Measurements from ENCODE around the gene BRSK2. TPM values are rescaled to one million over a fixed set of nuclear protein-coding genes. Genes with fewer than 3 reads are reported as not detected.

BRSK2 gene
- total and polyA plus RNA-seq, 2 of the 4 experiments (the other 2 are of a cell fraction) = 0.18 to 0.62 TPM

DNA sequence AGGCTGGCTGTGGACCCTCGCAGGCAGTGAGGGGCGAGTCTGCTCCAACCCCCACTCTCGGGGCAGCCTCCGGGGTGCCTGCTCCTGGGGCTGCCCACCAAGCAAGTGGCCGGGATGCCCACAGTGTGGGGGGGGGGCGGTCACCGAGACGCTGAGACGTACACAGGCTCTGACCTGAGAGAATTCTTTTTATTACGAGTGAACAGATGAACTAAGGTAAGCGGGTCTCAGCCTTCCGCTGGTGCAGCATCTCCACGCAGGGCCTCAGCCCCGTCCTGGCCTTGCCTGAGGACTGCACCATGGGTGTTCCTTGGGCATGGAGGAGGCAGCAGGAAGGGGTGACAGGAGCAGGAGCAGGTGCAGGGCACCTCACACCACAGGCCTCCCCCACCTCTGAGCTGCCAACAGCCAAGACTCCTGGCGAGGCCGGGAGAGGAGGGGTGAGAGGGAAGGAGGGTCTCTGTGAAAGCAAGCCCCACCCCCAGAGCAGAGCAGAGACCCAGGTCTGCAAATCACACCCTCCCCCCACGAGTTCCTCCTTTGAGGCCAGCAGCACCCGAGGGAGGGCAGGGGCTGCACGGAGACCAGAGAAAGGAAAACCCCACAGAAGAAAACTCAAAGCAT, 79.7 kb downstream of the BRSK2 start:
- H3K18ac ChIP-seq (ENCODE audit: low read depth, low read length) = no peak overlapping the region
- H3K79me1 ChIP-seq (ENCODE audit: low read depth in 1 of 2, low read length in 2 of 2) = no peaks in the 10 kb centered on the region

More for the DNA sequence above, 79.7 kb downstream of the BRSK2 start:
- no peak overlapping the region for H4K5ac ChIP-seq (ENCODE audit: low read depth, low read length)
- H3K27me3 ChIP-seq (ENCODE audit: control insufficient read depth, insufficient read depth, low read length) = no peaks in the 10 kb centered on the region
- DNase-seq (no peak), ATAC-seq (ENCODE audit: low read depth) (no peak)
- H3K27ac ChIP-seq (ENCODE audit: insufficient read depth, low read length) = no peak overlapping the region
- H3K4me2 ChIP-seq (ENCODE audit: low read depth, low read length) = no peak overlapping the region
- no peak overlapping the region for H2BK5ac ChIP-seq (ENCODE audit: low read depth, low read length, poor library complexity, severe bottlenecking)
- H3K14ac ChIP-seq (replicated peaks; ENCODE audit: low read depth, low read length) = no peak overlapping the region
- TF ChIP-seq FOS (IDR thresholded peaks at IDR 0.05; ENCODE audit: low read depth, low read length) (no peak), POLR2A (IDR thresholded peaks at IDR 0.05; ENCODE audit: low read depth, low read length) (no peak), NFE2L2 (IDR thresholded peaks at IDR 0.05; ENCODE audit: low read depth, low read length) (no peak), CEBPB (IDR thresholded peaks at IDR 0.05; ENCODE audit: low read depth, low read length) (no peak), RCOR1 (IDR thresholded peaks at IDR 0.05; ENCODE audit: insufficient replicate concordance, low read length) (no peak), RAD21 (IDR thresholded peaks at IDR 0.05; ENCODE audit: low read length) (no peak)
- TF ChIP-seq, protein P1, sequence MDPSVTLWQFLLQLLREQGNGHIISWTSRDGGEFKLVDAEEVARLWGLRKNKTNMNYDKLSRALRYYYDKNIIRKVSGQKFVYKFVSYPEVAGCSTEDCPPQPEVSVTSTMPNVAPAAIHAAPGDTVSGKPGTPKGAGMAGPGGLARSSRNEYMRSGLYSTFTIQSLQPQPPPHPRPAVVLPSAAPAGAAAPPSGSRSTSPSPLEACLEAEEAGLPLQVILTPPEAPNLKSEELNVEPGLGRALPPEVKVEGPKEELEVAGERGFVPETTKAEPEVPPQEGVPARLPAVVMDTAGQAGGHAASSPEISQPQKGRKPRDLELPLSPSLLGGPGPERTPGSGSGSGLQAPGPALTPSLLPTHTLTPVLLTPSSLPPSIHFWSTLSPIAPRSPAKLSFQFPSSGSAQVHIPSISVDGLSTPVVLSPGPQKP (IDR thresholded peaks at IDR 0.05; ENCODE audit: borderline replicate concordance, low read depth, low read length) = no peak
- TF ChIP-seq, protein P2, sequence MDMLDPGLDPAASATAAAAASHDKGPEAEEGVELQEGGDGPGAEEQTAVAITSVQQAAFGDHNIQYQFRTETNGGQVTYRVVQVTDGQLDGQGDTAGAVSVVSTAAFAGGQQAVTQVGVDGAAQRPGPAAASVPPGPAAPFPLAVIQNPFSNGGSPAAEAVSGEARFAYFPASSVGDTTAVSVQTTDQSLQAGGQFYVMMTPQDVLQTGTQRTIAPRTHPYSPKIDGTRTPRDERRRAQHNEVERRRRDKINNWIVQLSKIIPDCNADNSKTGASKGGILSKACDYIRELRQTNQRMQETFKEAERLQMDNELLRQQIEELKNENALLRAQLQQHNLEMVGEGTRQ (IDR thresholded peaks at IDR 0.05; ENCODE audit: low read depth, low read length) = no peak
- no peak overlapping the region for H2AFZ ChIP-seq (replicated peaks; ENCODE audit: low read length, poor library complexity)
- H2AK9ac ChIP-seq (replicated peaks; ENCODE audit: low read depth, low read length, poor library complexity) = no peak overlapping the region
- H3K4me3 ChIP-seq (ENCODE audit: insufficient read depth, low read depth, low read length) = no peak overlapping the region
- dilution Hi-C loops (cut with HindIII; ENCODE audit: low sequenced_read_pairs, unreplicated experiment) (no loop called here), intact Hi-C loops (cut with micrococcal nuclease) (no loop called here), in situ Hi-C loops (cut with MboI; ENCODE audit: low sequenced_read_pairs) (no loop called here)
- no peaks in the 10 kb centered on the region for H3K4me1 ChIP-seq (ENCODE audit: control insufficient read depth, insufficient read depth, low read length)
- H4K8ac ChIP-seq (ENCODE audit: low read depth in 2 of 2, low read length in 2 of 2) = no peak overlapping the region
- H2BK20ac ChIP-seq (ENCODE audit: low read depth, low read length) = no peak overlapping the region
- H2BK120ac ChIP-seq (ENCODE audit: low read depth, low read length) = no peak overlapping the region
- no peak overlapping the region for H3K4ac ChIP-seq (ENCODE audit: low read depth, low read length)
- H2AK5ac ChIP-seq (ENCODE audit: low read depth, low read length) = no peak overlapping the region
- H3K56ac ChIP-seq (ENCODE audit: extremely low read depth, insufficient read depth, low read length) = no peak overlapping the region
- peaks cover 18% of the 10 kb centered on the region for H3K36me3 ChIP-seq (ENCODE audit: control insufficient read depth, insufficient read depth, low read length)
- BruUV-seq (replicated peaks) = no TSS peak
- H3K9me3 ChIP-seq (ENCODE audit: control insufficient read depth, insufficient read depth, low read length) = no peaks in the 10 kb centered on the region
- CTCF ChIA-PET = interaction anchor here (0.7 kb wide), 1 partner anchor 31 kb away, joined by 3 read pairs; no protein-coding TSS in a partner anchor
- H3K9me1 ChIP-seq (ENCODE audit: insufficient read depth, low read length) = no peaks in the 10 kb centered on the region
- no CpG with 5 or more reads among the region's 19 CpGs for WGBS, 2 experiments (ENCODE audit: extremely low coverage in 2 of 2, insufficient read length in 1 of 2)
- no peak overlapping the region for H3K23ac ChIP-seq (ENCODE audit: low read depth, low read length)
- no peak overlapping the region for H3K9ac ChIP-seq (ENCODE audit: low read depth, low read length)
- no peak overlapping the region for H2BK15ac ChIP-seq (ENCODE audit: low read depth, low read length)
- POLR2A ChIA-PET (ENCODE audit: unreplicated experiment) = no interaction called here
- H4K20me1 ChIP-seq (ENCODE audit: insufficient read depth, low read length) = no peaks in the 10 kb centered on the region; the same call in 1 of the 2 replicates
- H4K91ac ChIP-seq (ENCODE audit: insufficient read depth, low read depth, low read length) = no peak overlapping the region

Measured in IMR-90 (cell line).